ENCODE measurements around the gene CPNE6.

GRCh38 chr14:24088095-24088494 is 16.7 kb downstream of the CPNE6 start:
- TF ChIP-seq, protein P1, sequence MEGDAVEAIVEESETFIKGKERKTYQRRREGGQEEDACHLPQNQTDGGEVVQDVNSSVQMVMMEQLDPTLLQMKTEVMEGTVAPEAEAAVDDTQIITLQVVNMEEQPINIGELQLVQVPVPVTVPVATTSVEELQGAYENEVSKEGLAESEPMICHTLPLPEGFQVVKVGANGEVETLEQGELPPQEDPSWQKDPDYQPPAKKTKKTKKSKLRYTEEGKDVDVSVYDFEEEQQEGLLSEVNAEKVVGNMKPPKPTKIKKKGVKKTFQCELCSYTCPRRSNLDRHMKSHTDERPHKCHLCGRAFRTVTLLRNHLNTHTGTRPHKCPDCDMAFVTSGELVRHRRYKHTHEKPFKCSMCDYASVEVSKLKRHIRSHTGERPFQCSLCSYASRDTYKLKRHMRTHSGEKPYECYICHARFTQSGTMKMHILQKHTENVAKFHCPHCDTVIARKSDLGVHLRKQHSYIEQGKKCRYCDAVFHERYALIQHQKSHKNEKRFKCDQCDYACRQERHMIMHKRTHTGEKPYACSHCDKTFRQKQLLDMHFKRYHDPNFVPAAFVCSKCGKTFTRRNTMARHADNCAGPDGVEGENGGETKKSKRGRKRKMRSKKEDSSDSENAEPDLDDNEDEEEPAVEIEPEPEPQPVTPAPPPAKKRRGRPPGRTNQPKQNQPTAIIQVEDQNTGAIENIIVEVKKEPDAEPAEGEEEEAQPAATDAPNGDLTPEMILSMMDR (IDR thresholded peaks at IDR 0.05) = no peak
- TF ChIP-seq EP300 (IDR thresholded peaks at IDR 0.05) (no peak), POLR2A (IDR thresholded peaks at IDR 0.05) (no peak)

Measured in upper lobe of left lung (tissue), 4 donors.